HG02885 (cell line): Measurements from ENCODE around the gene KDM4B.

Experiments
- ATAC-seq: cut with Tn5 transposase; IDR thresholded peaks from one replicate; pipeline ENCODE4 v1.9.1; 2021; ENCODE audit warnings: mild to moderate bottlenecking; ENCODE audit not compliant: unreplicated experiment, poor library complexity

Gene KDM4B

GRCh38 chr19:5115771-5116202 lies 146.9 kb downstream of the KDM4B start:
- no peak for ATAC-seq

GRCh38 chr19:5116292-5116691 lies 147.4 kb downstream of the KDM4B start:
- no peak for ATAC-seq

GRCh38 chr19:5117421-5117820 lies 148.5 kb downstream of the KDM4B start:
- no peak for ATAC-seq

GRCh38 chr19:5118026-5118425 lies 149.1 kb downstream of the KDM4B start:
- no peak for ATAC-seq

- no peak for ATAC-seq
Observed at GRCh38 chr19:5119297-5119998, 150.5 kb downstream of the KDM4B start.

GRCh38 chr19:5120321-5120720 lies 151.4 kb downstream of the KDM4B start:
- no peak for ATAC-seq

GRCh38 chr19:5120833-5121232 lies 151.9 kb downstream of the KDM4B start:
- ATAC-seq = no peak

GRCh38 chr19:5121266-5122120 lies 152.6 kb downstream of the KDM4B start:
- no peak for ATAC-seq

GRCh38 chr19:5122121-5122400 lies 153.1 kb downstream of the KDM4B start:
- no peak for ATAC-seq

- ATAC-seq = no peak
Observed at GRCh38 chr19:5122671-5123409, 153.9 kb downstream of the KDM4B start.

GRCh38 chr19:5123646-5124045 lies 154.7 kb downstream of the KDM4B start:
- no peak for ATAC-seq

GRCh38 chr19:5124111-5124855 lies 155.4 kb downstream of the KDM4B start:
- no peak for ATAC-seq

GRCh38 chr19:5125376-5125775 lies 156.5 kb downstream of the KDM4B start:
- ATAC-seq = no peak

- ATAC-seq = no peak
Observed at GRCh38 chr19:5125797-5126497, 157.0 kb downstream of the KDM4B start.

GRCh38 chr19:5126498-5127223 lies 157.7 kb downstream of the KDM4B start:
- no peak for ATAC-seq

- no peak for ATAC-seq
Observed at GRCh38 chr19:5127717-5128116, 158.8 kb downstream of the KDM4B start.

- no peak for ATAC-seq
Observed at GRCh38 chr19:5128251-5128935, 159.5 kb downstream of the KDM4B start.

- no peak for ATAC-seq
Observed at GRCh38 chr19:5128936-5129389, 160.1 kb downstream of the KDM4B start.

GRCh38 chr19:5129691-5130090 lies 160.8 kb downstream of the KDM4B start:
- no peak for ATAC-seq
